Ovary (tissue), 9 donors: ENCODE data around the gene IGFBP4. TPM values are rescaled to one million over a fixed set of nuclear protein-coding genes. Genes with fewer than 3 reads are reported as not detected.

ENCODE experiments used
- DNase-seq, 5 donors: peaks; one replicate each; pipeline ENCODE4 v3.0.0-alpha.2; 2019 to 2020
- H3K27ac ChIP-seq, 2 donors: fragments of 200-600 bp; one replicate each; pipeline versions ENCODE4 v1.5.1 to v1.8.0; 2019 to 2022
- H3K27me3 ChIP-seq: fragments of 200-600 bp; one replicate; pipeline ENCODE4 v1.8.0; 2022
- H3K36me3 ChIP-seq: fragments of 200-600 bp; sonication (generic); one replicate; pipeline ENCODE4 v1.5.1; 2019
- H3K4me1 ChIP-seq: one replicate; pipeline ENCODE4 v1.8.1; 2013; ENCODE audit warnings: mild to moderate bottlenecking, moderate library complexity; ENCODE audit not compliant: insufficient read depth
- H3K4me3 ChIP-seq: fragments of 200-600 bp; sonication (generic); one replicate; pipeline ENCODE4 v1.5.1; 2017
- H3K9me3 ChIP-seq, 2 donors: fragments of 200-600 bp in 1 of 2; sonication (generic) in 1 of 2; one replicate each; pipeline versions ENCODE4 v1.5.1 to v1.8.1; 2013 to 2019; ENCODE audit warnings: mild to moderate bottlenecking in 1 of 2, moderate library complexity in 1 of 2
- EP300 ChIP-seq: sonication (generic); formaldehyde crosslinking; IDR thresholded peaks from one replicate; pipeline ENCODE4 v1.6.1; 2017; ENCODE audit warnings: antibody characterized with exemption
- POLR2A ChIP-seq: fragments of 450-650 bp; IDR thresholded peaks from one replicate; pipeline ENCODE4 v1.6.1; 2017; ENCODE audit warnings: antibody characterized with exemption, mild to moderate bottlenecking, moderate library complexity
- WGBS, 3 donors: extraction: QIAGEN DNeasy Blood & Tissue Kit in 1 of 3; methylation state at CpG; one replicate each; pipeline versions ENCODE4 v1.1.5 to v1.1.7; 2013 to 2017; 5-methylcytosine and 5-hydroxymethylcytosine counted together
- intact Hi-C, 4 donors: fragments of 100-400 bp; cut with DNase I; formaldehyde crosslinking; loops; one replicate each; pipeline versions ENCODE4 v1.11.0 to v1.15.1; 2022 to 2023
- polyA plus RNA-seq, 2 donors: library from polyadenylated mRNA; stranded (reverse); fragments of 200-250 nt in 1 of 2; fragments of 350-450 nt in 1 of 2; fragmentation: Illumina TruSeq in 1 of 2; extraction: RNeasy Lipid Tissue Mini Kit (QIAGEN cat#74804) in 1 of 2; gene quantifications; one replicate each; pipeline ENCODE4 v1.2.3, GENCODE V29; 2013 to 2014
- total RNA-seq, 7 donors: library from RNA; depleted of rRNA in 2 of 7; stranded (reverse); fragments of >200 nt in 2 of 7; fragmentation: NEBNext Ultra II Directional in 3 of 7; extraction: Animal tissue kit (Norgen Biotek cat#: 25700) in 3 of 7; gene quantifications; one replicate each; pipeline versions ENCODE4 v1.1.0 to v1.2.4, GENCODE V29; 2016 to 2023
- TF ChIP-seq, protein P1 (sequence below), 3 donors: fragments of 450-650 bp in 2 of 3; fragments of 200-600 bp in 1 of 3; IDR thresholded peaks; one replicate each; pipeline versions ENCODE4 v1.5.1 to v1.8.0; 2016 to 2022; ENCODE audit warnings: antibody characterized with exemption in 3 of 3, mild to moderate bottlenecking in 1 of 3
- donor health status: DM: no; HTN: no; CAD: no; lungs with moderate emphysema.
- donor health status: DM: no; HTN: no; CAD: no.
- donor health status: Bipolar disorder and iron deficiency.
- donor health status: DM: yes; HTN: yes; CAD: no.
- donor health status: DM: no; HTN: no; CAD: no.
- donor health status: DM: yes; HTN: yes; CAD: no.

Gene IGFBP4
- total and polyA plus RNA-seq, 9 donors: 457 to 3,447 (median 1,281) TPM

DNA sequence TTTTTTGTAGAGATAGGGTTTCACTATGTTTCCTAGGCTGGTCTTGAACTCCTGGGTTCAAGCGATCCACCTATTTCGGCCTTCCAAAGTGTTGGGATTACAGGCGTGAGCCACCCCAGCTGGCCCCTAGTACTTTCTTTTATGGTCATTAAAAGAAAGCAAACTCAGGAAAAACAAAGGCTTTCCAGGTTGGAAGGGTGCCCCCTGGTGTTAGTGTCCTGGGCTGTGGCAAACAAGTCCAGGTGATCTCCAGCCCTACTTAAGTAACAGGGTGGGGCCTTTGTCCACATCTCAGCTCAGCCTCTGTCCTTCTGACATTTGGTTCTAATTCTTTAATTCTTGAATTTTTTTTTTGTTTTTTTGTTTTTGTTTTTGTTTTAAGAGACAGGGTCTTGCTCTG is 6.9 kb downstream of the IGFBP4 start:
- Histone ChIP-seq H3K36me3 (no peaks in the 10 kb centered on the region), H3K9me3 (no peaks in the 10 kb centered on the region), H3K4me1 (peaks cover 44% of the 10 kb centered on the region), H3K4me3 (no peak overlapping the region), H3K27me3 (no peaks in the 10 kb centered on the region), H3K27ac (peak overlapping the region; percentile 60 to 89)
- intact Hi-C loops: no loop called here
- no peak for TF ChIP-seq POLR2A
- TF ChIP-seq, protein P1, sequence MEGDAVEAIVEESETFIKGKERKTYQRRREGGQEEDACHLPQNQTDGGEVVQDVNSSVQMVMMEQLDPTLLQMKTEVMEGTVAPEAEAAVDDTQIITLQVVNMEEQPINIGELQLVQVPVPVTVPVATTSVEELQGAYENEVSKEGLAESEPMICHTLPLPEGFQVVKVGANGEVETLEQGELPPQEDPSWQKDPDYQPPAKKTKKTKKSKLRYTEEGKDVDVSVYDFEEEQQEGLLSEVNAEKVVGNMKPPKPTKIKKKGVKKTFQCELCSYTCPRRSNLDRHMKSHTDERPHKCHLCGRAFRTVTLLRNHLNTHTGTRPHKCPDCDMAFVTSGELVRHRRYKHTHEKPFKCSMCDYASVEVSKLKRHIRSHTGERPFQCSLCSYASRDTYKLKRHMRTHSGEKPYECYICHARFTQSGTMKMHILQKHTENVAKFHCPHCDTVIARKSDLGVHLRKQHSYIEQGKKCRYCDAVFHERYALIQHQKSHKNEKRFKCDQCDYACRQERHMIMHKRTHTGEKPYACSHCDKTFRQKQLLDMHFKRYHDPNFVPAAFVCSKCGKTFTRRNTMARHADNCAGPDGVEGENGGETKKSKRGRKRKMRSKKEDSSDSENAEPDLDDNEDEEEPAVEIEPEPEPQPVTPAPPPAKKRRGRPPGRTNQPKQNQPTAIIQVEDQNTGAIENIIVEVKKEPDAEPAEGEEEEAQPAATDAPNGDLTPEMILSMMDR (IDR thresholded peaks at IDR 0.05): peak in 2 of 3 donors; percentile 23 to 35
- WGBS, 3 donors: 68 to 80% (median 73%) methylated on average over 3 of the region's 3 CpGs
- DNase-seq: peak in 2 of 5 donors; percentile 55 to 67

DNA sequence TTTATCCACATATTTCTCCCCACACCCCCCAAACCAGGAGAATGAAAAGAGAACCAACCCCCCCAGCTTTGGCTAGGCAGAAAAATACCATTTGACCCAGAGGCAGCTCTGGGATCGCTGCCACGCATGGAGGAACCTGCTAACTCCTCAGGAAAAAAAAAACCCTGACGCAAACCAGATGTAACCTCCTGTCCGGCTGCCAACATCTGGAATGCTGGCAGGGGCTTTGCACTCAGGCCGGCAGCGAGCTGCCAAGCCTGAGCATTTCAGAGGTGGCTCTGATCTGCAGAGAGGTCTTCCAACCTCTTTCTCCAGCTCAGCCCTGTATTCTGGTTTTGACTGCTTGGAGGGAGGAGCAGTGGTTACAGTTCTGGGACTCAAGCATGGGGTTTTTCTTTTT is 8.2 kb downstream of the IGFBP4 start:
- no peaks in the 10 kb centered on the region for H3K9me3 ChIP-seq
- H3K36me3 ChIP-seq: no peaks in the 10 kb centered on the region
- no peak overlapping the region for H3K4me3 ChIP-seq
- TF ChIP-seq, protein P1 (IDR thresholded peaks at IDR 0.05): no peak
- TF ChIP-seq POLR2A (no peak), EP300 (peak; percentile 48)
- H3K4me1 ChIP-seq: peaks cover 46% of the 10 kb centered on the region
- peak; percentile 89 to 94 (median 91) for DNase-seq
- peak overlapping the region in 1 of 2 donors; percentile 89 for H3K27ac ChIP-seq
- no peaks in the 10 kb centered on the region for H3K27me3 ChIP-seq
- intact Hi-C loops: no loop called here
- 0 to 3% (median 2%) methylated on average over 6 of the region's 6 CpGs for WGBS, 3 donors

GRCh38 chr17:40452216-40452787 is 9.1 kb downstream of the IGFBP4 start:
- Histone ChIP-seq H3K27me3 (no peaks in the 10 kb centered on the region), H3K27ac (peak overlapping the region; percentile 75 to 89), H3K9me3 (no peaks in the 10 kb centered on the region), H3K4me3 (no peak overlapping the region), H3K36me3 (no peaks in the 10 kb centered on the region), H3K4me1 (peaks cover 45% of the 10 kb centered on the region)
- TF ChIP-seq EP300: peak; percentile 37
- TF ChIP-seq, protein P1 (IDR thresholded peaks at IDR 0.05): no peak
- 9 to 16% (median 12%) methylated on average over 7 of the region's 7 CpGs for WGBS, 3 donors
- peak; percentile 63 to 78 (median 66) for DNase-seq
- intact Hi-C loops: no loop called here

DNA sequence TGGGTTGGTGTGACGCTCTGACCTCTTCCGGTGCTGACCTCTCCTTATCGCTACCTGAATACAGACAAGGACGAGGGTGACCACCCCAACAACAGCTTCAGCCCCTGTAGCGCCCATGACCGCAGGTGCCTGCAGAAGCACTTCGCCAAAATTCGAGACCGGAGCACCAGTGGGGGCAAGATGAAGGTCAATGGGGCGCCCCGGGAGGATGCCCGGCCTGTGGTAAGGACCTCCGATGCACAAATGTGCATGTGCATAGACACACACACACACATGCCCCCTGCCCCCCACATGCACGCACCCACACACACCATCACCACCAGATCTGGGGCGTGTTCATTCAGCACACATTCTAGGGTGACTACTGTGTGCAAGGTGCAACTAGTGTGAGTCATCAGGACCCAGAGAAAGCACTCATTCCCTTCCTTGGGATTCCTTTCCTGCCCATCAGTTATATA is 9.7 kb downstream of the IGFBP4 start:
- intact Hi-C loops: no loop called here
- Histone ChIP-seq H3K4me3 (no peak overlapping the region), H3K27me3 (no peaks in the 10 kb centered on the region), H3K4me1 (peaks cover 43% of the 10 kb centered on the region), H3K27ac (peak overlapping the region; percentile 75 to 89), H3K9me3 (no peaks in the 10 kb centered on the region), H3K36me3 (no peaks in the 10 kb centered on the region)
- peak in 2 of 5 donors; percentile 50 to 53 for DNase-seq
- 51 to 63% (median 51%) methylated on average over 14 to 15 of the region's 15 CpGs for WGBS, 3 donors
- peak; percentile 3 for TF ChIP-seq POLR2A
- TF ChIP-seq EP300: no peak

DNA sequence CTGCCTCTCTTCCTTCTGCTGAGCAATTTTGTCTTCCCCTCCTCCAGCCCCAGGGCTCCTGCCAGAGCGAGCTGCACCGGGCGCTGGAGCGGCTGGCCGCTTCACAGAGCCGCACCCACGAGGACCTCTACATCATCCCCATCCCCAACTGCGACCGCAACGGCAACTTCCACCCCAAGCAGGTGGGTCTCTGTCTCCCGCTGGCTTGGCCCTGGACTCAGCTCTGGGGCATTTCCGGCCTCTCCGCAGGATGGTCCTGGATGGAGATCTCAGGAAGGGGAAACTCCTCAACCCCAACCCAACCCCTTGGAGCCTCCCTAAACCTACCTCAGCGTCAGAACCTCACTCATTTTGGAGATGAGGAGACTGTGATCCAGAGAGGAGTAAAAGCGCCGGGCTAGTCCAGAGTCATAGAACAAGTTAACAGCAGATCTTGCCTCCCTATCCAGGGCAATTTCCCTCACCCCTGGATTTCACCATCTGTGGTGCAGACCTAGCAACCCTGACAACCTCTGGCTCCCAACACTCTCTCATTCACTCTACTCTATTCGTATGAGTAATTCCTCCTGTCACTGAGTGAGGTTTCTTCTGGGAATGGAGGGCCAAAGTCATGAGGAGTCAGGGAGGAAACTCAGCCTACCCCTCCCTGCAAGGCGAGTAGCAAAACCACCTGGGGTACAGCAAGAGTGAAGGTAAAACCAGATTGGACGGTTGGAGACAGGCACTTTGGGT is 10.8 kb downstream of the IGFBP4 start:
- 70 to 87% (median 82%) methylated on average over 19 of the region's 19 CpGs for WGBS, 3 donors
- peaks cover 37% of the 10 kb centered on the region for H3K4me1 ChIP-seq
- H3K4me3 ChIP-seq: no peak overlapping the region
- H3K27ac ChIP-seq: peak overlapping the region in 1 of 2 donors; percentile 21
- TF ChIP-seq, protein P1 (IDR thresholded peaks at IDR 0.05): no peak
- TF ChIP-seq EP300 (no peak), POLR2A (no peak)
- DNase-seq: peak in 2 of 5 donors; percentile 31
- no peaks in the 10 kb centered on the region for H3K27me3 ChIP-seq
- no peaks in the 10 kb centered on the region for H3K36me3 ChIP-seq
- no peaks in the 10 kb centered on the region for H3K9me3 ChIP-seq
- intact Hi-C loops: no loop called here
